ENCODE results near the gene SLC9A1.
"Not testable (repeated sequence)": the region's sequence is repeated elsewhere in the genome, so short reads cannot be mapped to it uniquely, and the experiment has no call there.

Gene SLC9A1

DNA sequence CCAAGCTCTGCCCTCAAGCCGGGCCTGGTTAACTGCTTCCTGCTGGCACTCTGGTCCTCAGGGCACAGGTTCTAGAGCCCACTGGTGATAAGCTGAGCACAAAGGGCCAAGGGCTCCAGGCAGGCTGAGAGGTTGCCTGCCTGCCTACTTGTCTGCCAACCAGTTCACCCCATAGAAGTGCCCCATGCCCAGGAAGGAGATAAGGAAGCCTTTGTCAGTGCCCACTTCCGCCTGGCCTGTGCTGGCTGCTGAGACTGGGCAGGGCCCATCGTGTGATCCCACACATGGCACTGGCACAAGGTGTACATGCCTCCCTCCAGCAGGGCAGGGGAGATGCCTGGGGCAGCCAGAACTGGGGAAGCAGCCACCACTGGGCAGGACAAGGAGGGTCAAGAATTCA lies 24.1 kb downstream of the SLC9A1 start:
- no peak overlapping the region for H3K27ac Mint-ChIP-seq
- ATAC-seq, result no peak
- peaks cover 35% of the 10 kb centered on the region for H3K4me1 Mint-ChIP-seq
- no peak overlapping the region for H3K4me3 Mint-ChIP-seq
- H3K27me3 Mint-ChIP-seq, result no peaks in the 10 kb centered on the region
- no peaks in the 10 kb centered on the region for H3K9me3 Mint-ChIP-seq
- H3K36me3 Mint-ChIP-seq, result no peaks in the 10 kb centered on the region

DNA sequence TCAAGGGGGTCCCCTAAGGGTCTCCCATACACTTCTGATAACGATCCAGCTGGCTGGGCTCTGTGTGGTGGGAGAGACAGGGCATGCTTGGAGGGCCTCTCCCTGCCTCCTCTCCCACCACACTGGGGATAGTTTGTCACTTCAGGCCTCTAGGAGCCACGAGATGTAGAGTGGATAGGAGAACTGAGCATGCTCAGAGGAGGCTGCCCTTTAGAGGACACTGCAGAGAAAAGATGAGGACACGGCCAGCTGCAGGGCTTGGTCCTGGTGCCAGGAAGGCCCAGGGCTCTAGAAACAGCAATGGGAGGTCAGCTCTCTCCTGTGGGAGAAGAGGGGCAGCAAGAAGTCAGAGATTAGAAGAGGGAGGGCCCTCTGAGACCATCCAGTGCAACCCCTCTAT lies 25.7 kb downstream of the SLC9A1 start:
- no peak overlapping the region for H3K27ac Mint-ChIP-seq
- no peaks in the 10 kb centered on the region for H3K36me3 Mint-ChIP-seq
- H3K4me3 Mint-ChIP-seq, result no peak overlapping the region
- no peaks in the 10 kb centered on the region for H3K27me3 Mint-ChIP-seq
- ATAC-seq, result no peak
- H3K4me1 Mint-ChIP-seq, result peaks cover 26% of the 10 kb centered on the region
- no peaks in the 10 kb centered on the region for H3K9me3 Mint-ChIP-seq

DNA sequence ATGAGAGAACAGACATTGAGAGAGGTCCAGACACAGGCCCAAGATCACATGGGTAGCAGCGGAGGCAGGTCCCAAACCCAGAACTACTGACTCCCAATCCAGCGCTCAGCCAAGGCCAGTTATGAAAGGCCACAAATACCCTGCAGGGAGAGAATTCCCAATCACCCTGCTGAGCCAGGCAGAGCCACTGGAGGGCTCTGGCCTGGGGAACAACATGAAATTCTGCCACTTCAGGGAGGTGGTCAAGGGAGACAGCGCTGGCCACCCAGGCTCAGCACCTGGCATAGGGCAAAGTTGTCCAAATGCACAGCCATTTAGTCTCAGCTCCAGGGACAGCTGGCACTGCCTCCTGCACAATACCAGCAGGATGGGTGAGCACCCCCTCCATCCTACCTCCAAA lies 27.5 kb downstream of the SLC9A1 start:
- Mint-ChIP-seq H3K9me3 (no peaks in the 10 kb centered on the region), H3K27ac (no peak overlapping the region), H3K4me1 (peaks cover 18% of the 10 kb centered on the region), H3K4me3 (no peak overlapping the region), H3K27me3 (no peaks in the 10 kb centered on the region), H3K36me3 (no peaks in the 10 kb centered on the region)
- no peak for ATAC-seq

DNA sequence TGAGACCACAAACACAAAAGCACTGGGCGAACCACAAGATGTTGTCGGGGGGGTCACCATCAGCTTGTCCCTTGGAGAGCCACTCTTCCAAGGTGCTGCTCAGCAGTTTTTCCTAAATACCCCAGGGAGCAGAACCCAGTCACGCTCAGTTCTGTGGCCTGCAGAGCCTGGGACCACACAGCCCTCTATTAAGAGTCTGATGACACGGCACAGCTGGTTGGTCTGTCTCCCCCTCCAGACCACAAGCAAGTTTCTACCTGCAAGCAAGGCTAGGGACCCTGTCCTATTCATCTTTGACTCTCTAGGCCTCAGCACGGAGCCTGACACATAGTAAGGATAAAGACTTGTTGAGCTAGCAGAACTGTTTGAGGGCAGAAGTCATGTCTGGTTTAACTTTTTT lies 28.5 kb downstream of the SLC9A1 start:
- Mint-ChIP-seq H3K27me3 (no peaks in the 10 kb centered on the region), H3K27ac (no peak overlapping the region), H3K4me3 (no peak overlapping the region), H3K4me1 (peaks cover 17% of the 10 kb centered on the region), H3K9me3 (no peaks in the 10 kb centered on the region), H3K36me3 (no peaks in the 10 kb centered on the region)
- ATAC-seq, result no peak

DNA sequence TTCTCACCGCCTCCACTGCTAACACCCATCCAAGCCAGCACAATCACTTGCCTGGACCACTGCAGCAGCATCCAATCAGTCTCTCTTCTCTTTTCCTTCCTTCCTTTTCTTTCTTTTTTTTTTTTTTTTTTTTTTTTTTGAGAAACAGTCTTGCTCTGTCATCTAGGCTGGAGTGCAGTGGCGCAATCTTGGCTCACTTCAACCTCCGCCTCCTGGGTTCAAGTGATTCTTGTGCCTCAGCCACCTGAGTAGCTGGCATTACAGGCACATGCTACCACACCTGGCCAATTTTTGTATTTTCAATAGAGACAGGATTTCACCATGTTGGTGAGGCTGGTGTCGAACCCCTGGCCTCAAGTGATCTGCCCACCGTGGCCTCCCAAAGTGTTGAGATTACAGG lies 29.8 kb downstream of the SLC9A1 start:
- not testable (repeated sequence) for H3K36me3 Mint-ChIP-seq

DNA sequence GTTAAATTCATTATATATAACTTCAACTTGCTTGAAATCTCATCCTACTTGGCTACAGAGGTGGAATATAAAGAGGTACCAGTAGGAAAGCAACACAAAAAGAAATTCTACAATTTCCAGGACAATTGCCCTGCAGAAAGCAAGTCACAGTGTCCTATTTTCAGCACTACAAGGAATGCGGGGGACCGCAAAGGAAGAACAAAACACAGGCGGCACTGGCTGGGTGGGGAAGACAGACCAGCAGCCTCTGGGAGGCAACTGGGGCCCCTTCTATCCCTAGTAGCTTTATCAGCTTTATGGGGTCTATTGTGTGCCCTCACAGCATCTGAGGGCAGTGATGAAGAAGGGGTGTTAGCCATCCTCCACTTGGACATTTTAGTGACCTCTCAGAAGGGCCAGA lies 30.5 kb downstream of the SLC9A1 start:
- peaks cover 20% of the 10 kb centered on the region for H3K4me1 Mint-ChIP-seq
- no peaks in the 10 kb centered on the region for H3K36me3 Mint-ChIP-seq
- no peak for ATAC-seq
- H3K27me3 Mint-ChIP-seq, result no peaks in the 10 kb centered on the region
- no peak overlapping the region for H3K27ac Mint-ChIP-seq
- H3K9me3 Mint-ChIP-seq, result no peaks in the 10 kb centered on the region
- no peak overlapping the region for H3K4me3 Mint-ChIP-seq

More for the DNA sequence above, 29.8 kb downstream of the SLC9A1 start:
- H3K9me3 Mint-ChIP-seq, H3K27ac Mint-ChIP-seq, H3K27me3 Mint-ChIP-seq, ATAC-seq, H3K4me3 Mint-ChIP-seq: not testable (repeated sequence)
- H3K4me1 Mint-ChIP-seq, result peaks cover 17% of the 10 kb centered on the region

DNA sequence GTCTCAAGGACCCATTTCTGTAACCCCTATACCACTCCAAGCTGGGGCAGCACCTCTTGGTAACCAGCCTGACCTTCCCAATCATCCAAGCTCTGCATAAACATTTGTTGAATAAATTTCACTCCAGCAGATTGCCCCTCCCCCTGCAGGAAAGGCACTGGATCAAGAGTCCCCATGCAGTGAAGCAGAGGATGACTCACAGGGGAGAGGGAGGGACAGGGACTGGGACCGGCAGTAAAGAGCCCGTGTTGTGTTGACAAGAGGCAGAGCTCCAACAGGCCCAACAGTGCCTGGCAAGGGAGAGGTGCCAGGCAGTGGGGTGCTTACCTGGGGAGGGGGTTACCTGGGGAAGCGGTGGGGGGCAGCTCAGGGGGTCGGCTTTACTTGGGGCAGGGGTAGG lies 32.3 kb downstream of the SLC9A1 start:
- H3K27ac Mint-ChIP-seq, result peak overlapping the region; percentile 68
- H3K4me1 Mint-ChIP-seq, result peaks cover 24% of the 10 kb centered on the region
- ATAC-seq, result no peak
- H3K4me3 Mint-ChIP-seq, result no peak overlapping the region
- H3K36me3 Mint-ChIP-seq, result no peaks in the 10 kb centered on the region
- no peaks in the 10 kb centered on the region for H3K27me3 Mint-ChIP-seq
- H3K9me3 Mint-ChIP-seq, result no peaks in the 10 kb centered on the region

DNA sequence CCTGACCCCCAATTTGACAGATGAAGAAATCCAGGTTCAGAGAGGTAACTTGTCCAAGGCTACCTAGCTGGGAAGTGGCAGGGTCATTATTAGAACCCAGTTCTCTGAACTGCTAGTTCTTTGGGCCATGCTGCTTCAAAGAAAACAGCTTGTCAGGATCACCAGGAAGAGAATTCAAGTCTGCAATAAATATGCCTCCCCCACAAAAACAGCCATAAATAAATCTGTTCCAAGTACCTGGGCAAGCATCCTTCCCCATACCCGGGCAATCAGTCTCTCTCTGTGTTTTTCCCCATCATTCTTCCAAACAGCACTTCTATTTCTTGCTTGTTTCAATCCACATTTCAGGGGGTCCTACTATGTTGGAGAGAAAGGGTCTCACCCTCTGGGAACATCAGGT lies 34.1 kb downstream of the SLC9A1 start:
- Mint-ChIP-seq H3K36me3 (no peaks in the 10 kb centered on the region), H3K27ac (no peak overlapping the region), H3K4me3 (no peak overlapping the region), H3K4me1 (peaks cover 37% of the 10 kb centered on the region), H3K27me3 (no peaks in the 10 kb centered on the region), H3K9me3 (no peaks in the 10 kb centered on the region)
- ATAC-seq, result no peak

DNA sequence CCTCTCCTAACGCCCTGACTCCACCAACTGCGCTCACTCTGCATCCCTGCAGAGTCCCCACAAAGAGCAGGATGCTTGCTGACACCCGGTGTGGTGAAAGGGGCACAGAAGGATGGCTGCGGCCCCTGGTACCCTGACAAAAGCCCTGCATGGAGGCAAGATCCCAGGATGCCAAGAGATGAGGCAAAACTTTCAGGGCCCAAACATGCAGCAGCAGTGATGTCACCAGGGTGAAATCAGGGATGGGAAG lies 36.6 kb downstream of the SLC9A1 start:
- H3K27ac Mint-ChIP-seq, result peak overlapping the region; percentile 25
- H3K36me3 Mint-ChIP-seq, result peaks cover 9% of the 10 kb centered on the region
- H3K4me1 Mint-ChIP-seq, result peaks cover 39% of the 10 kb centered on the region
- H3K4me3 Mint-ChIP-seq, result no peak overlapping the region
- H3K27me3 Mint-ChIP-seq, result no peaks in the 10 kb centered on the region
- ATAC-seq, result no peak
- H3K9me3 Mint-ChIP-seq, result no peaks in the 10 kb centered on the region

DNA sequence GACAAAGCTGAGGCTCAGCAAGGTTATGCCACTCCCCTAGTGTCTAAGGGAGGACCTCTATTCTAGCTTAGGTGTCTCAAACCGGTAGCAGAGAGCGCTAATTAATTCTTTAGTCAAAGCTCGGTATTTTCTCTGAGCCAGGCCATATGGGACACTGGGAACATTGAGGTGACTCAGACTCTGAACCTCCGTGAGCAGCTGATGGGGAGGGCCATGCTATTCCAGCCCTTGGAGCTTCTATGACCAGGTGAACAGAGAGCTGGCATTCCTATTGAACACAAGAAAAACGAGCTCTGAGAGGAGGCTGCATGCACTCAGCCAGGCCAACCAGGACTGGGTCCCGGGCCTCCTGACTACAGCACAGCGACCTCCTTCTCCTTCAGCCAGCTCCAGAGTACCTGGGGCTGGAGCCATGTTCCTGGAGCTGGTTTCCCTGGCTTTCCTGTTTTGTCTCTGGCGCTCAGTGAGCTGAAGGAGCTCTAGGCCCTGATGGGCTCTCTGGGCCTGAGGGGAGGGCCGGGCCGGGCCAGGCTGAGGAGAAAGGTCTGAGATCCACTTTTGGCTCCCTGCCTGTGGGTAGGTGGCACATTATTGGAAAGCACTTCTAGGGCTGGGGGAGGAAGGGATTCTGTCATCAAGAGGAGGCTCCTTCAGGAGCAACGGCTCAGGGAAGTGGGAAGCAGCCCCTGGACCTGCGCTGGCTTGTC lies 37.0 kb downstream of the SLC9A1 start:
- no peak for ATAC-seq
- Mint-ChIP-seq H3K4me3 (no peak overlapping the region), H3K36me3 (peaks cover 14% of the 10 kb centered on the region), H3K4me1 (peaks cover 39% of the 10 kb centered on the region), H3K27ac (peak overlapping the region; percentile 25), H3K9me3 (no peaks in the 10 kb centered on the region), H3K27me3 (no peaks in the 10 kb centered on the region)

DNA sequence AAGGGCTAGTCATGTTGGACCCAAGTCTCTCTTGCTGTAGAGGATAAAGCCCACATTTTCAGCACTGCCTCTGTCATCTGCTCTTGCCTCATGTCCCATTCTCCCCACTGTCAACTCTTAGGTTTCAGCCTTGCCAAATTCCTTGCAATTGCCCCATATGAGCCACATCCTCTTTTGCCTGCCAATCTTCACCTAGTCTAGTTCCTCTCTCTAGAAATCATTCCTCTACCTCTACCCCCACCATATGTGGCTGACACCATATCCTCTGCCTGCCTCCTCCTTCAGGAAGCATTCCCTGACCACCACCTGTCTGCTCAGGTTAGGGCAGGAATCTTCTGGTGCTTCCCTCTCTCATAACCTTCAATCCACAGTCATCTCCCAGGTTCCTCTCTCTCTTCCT lies 38.2 kb downstream of the SLC9A1 start:
- no peaks in the 10 kb centered on the region for H3K27me3 Mint-ChIP-seq
- no peaks in the 10 kb centered on the region for H3K9me3 Mint-ChIP-seq
- peak; percentile 44 for ATAC-seq
- no peak overlapping the region for H3K4me3 Mint-ChIP-seq
- peaks cover 19% of the 10 kb centered on the region for H3K36me3 Mint-ChIP-seq
- H3K4me1 Mint-ChIP-seq, result peaks cover 39% of the 10 kb centered on the region
- H3K27ac Mint-ChIP-seq, result peak overlapping the region; percentile 3

DNA sequence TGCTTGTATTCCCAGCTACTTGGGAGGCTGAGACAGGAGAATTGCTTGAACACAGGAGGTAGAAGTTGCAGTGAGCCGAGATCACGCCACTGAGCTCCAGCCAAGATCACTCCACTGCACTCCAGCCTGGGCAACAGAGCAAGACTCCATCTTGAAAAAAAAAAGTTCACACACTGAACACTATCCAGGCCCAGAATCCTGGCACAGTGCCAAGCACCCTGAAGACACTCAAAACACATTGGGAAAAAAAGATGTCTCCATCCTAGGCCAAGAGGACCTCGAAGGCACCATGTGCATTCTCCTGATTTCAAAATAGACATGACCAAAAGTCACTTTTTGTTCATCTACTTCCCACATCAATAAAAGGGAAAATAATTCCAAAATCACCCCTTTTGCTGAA lies 38.7 kb downstream of the SLC9A1 start:
- Mint-ChIP-seq H3K27ac (peak overlapping the region; percentile 3), H3K4me1 (peaks cover 40% of the 10 kb centered on the region), H3K36me3 (peaks cover 19% of the 10 kb centered on the region), H3K9me3 (no peaks in the 10 kb centered on the region), H3K27me3 (no peaks in the 10 kb centered on the region), H3K4me3 (no peak overlapping the region)
- ATAC-seq, result no peak

DNA sequence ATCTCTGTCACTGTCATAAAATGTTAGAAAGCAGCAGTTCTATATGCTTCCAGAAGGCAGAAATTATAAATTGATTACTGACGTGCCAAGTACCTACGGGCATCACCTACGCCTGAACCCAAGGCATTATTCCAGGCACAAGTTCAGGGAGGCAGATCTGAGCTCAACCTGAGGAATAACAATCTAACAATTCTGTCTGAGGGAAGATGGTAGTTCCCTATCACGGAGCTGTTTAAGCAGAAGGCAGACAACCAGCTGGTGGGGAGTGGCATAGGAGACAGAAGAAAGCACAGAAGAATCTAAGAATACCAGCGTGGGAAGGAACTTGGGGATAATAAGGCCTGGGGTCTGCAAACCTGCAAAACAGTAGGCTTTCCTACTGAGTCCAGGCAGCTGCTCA lies 40.4 kb downstream of the SLC9A1 start:
- peaks cover 46% of the 10 kb centered on the region for H3K4me1 Mint-ChIP-seq
- no peaks in the 10 kb centered on the region for H3K9me3 Mint-ChIP-seq
- H3K4me3 Mint-ChIP-seq, result no peak overlapping the region
- H3K27me3 Mint-ChIP-seq, result no peaks in the 10 kb centered on the region
- ATAC-seq, result no peak
- H3K36me3 Mint-ChIP-seq, result peaks cover 19% of the 10 kb centered on the region
- H3K27ac Mint-ChIP-seq, result peak overlapping the region; percentile 14

DNA sequence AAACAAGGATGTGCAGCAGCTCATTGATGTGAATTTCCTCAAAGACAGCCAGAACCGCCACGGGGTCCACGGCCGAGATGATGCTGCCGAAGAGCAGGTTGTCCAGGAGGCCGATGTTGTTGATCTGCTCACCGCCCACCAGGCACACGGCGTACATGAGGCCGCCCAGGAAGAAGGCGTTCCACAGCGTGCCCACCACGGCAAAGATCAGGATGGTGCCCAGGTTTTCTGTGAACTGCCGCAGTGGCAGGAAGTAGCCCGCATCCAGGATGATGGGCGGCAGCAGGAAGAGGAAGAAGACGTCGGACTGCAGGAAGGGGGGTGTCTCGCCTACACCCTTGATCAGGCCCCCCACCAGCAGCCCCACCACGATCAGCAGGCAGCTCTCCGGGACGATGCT lies 41.1 kb downstream of the SLC9A1 start:
- ATAC-seq, result no peak
- no peaks in the 10 kb centered on the region for H3K9me3 Mint-ChIP-seq
- peaks cover 46% of the 10 kb centered on the region for H3K4me1 Mint-ChIP-seq
- no peaks in the 10 kb centered on the region for H3K27me3 Mint-ChIP-seq
- H3K27ac Mint-ChIP-seq, result peak overlapping the region; percentile 14
- H3K36me3 Mint-ChIP-seq, result peaks cover 26% of the 10 kb centered on the region
- H3K4me3 Mint-ChIP-seq, result no peak overlapping the region

DNA sequence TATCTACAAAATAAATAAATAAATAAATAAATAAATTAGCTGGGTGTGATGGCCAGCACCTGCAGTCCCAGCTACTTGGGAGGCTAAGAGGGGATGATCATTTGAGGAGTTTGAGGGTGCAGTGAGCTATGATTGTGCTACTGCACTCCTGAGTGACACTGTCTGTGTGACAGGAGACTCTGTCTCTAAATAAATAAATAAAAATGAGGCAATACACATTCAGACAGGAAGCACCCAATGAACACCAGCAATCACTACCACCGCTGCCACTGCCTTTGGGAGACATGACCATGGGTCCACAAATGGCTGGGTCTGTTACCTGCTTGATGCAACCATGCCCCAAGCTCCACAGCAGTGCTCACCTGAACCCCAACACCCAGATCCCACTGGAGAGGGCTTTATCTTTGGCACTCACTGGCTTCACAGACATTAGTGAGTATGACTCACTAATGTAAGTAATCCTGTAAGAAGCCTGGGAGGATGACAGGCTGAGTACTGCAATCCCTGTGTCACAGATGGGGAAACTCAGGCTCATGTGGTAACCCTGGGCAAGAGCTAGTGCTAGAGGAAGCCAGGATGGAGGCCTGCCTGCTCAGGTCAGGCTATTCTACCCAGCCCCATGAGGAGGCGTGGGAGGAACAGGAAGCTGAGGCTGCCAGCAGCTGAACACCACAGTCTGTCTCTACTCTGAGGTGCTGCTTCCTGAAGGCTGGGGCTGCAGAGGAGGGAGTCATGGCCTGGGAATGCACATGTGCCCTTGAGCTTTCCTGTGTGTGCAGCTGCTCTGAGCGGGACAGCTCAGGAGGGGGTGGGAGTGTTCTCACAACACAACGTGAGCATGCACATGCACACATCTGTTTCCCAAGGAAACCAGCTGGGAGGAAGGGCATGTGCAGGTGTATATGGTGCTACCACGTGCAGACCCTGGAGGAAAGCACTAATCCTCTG lies 43.0 kb downstream of the SLC9A1 start:
- Mint-ChIP-seq H3K9me3 (no peaks in the 10 kb centered on the region), H3K27ac (peak overlapping the region; percentile 90), H3K4me3 (peak overlapping the region; percentile 25), H3K27me3 (no peaks in the 10 kb centered on the region), H3K36me3 (peaks cover 28% of the 10 kb centered on the region), H3K4me1 (peaks cover 46% of the 10 kb centered on the region)
- peak; percentile 95 for ATAC-seq

All from stimulated activated memory B cell treated with anti-CD40 and anti-IgM and Interleukin-4, amounts not matched to agents 10 μg/mL and 1 μg/mL and 100 μg/mL, for 72 hours (primary cell).